HG02938 (cell line): ENCODE data around the gene NR1D1.
"Not testable (repeated sequence)": the region's sequence is repeated elsewhere in the genome, so short reads cannot be mapped to it uniquely, and the experiment has no call there.

Experiments used
- ATAC-seq: cut with Tn5 transposase; IDR thresholded peaks from one replicate; pipeline ENCODE4 v1.9.1; 2021; ENCODE audit warnings: mild to moderate bottlenecking, moderate library complexity; ENCODE audit not compliant: unreplicated experiment

Gene NR1D1

GRCh38 chr17:40100419-40100668, at the start of gene NR1D1:
NR1D1 (minus strand) TSS chr17:40100589; CDS start chr17:40100094, 495 bp downstream.
- ATAC-seq = no peak

- no peak for ATAC-seq
These were observed 48.1 kb upstream of the NR1D1 start for GRCh38 chr17:40148527-40148926.

- ATAC-seq = no peak
These were observed 45.1 kb upstream of the NR1D1 start for GRCh38 chr17:40145476-40145875.

- not testable (repeated sequence) for ATAC-seq
These were observed 42.8 kb upstream of the NR1D1 start for GRCh38 chr17:40143166-40143565.

- peak; percentile 1 for ATAC-seq
These were observed 39.2 kb upstream of the NR1D1 start for GRCh38 chr17:40139566-40140058.

DNA sequence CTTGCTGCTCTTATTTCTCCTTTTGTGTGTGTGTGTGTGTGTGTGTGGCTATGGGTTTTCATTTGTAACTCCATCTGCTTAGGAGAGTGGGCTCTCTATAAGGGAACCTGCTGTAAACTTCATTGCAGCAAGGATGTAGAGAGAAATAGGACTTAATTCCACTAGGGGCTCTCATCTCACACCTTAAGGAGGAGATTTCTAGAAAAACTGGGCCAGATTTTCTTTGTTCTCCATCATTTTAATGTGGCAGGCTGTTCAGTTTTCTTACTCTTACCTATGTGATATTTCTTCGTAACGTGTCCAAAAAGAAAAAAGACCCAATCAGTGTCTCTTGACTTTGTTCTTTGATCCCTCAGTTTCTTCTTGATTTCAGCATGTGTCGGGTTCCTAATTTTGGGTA, 35.4 kb upstream of the NR1D1 start:
- no peak for ATAC-seq

- no peak for ATAC-seq
These were observed 33.8 kb upstream of the NR1D1 start for GRCh38 chr17:40134184-40134583.

DNA sequence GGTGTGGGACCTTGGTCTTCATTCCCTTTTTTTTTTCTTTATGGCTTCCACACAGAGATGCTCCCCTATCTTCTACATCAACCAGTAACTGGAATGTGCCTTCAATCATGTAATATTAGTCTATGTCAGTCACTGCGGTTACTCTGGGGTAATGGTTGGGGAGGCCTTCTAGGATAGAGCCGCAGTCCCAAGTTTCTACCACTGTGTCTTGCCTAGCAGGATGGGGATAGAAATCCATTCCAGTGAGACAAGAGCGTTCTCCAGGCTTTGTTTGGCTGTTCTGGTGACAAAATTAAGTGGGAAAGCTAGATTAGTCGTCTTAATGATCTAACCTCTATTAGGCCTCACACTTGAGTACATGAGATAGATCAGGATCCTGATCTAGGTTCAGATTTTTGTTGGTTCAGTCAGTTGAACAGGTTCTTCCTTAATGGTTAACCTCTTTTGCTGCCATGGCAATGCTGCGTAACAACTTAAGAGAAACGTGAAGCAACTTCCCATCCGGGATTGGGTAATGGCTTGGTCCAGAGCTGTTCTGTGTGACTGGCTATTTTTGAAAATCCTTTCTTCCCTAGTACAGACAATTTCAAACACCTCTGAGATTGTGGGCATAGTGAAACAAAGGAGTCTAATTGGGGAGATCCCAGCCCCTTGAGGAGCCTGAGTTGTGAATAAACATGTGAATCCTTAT, 30.1 kb upstream of the NR1D1 start:
- ATAC-seq = no peak

DNA sequence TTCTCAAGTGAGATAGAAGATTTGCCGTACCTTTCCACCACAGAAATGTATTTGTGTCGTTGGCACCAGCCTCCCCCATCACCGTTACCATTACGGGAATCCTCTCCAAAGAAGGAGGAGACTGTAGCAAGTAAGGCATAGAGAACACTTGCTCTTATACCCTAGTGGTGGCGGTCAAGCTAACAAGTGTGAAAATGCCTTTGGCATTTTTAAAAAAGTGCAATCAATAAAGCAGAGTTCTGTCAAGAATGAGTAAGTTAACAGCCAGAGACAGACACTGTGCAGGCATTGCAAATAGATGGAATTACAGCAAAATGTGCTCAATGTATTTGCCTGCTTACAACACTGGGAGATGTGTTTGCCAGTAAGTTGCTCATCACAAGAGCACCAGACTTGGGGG, 29.1 kb upstream of the NR1D1 start:
- no peak for ATAC-seq

DNA sequence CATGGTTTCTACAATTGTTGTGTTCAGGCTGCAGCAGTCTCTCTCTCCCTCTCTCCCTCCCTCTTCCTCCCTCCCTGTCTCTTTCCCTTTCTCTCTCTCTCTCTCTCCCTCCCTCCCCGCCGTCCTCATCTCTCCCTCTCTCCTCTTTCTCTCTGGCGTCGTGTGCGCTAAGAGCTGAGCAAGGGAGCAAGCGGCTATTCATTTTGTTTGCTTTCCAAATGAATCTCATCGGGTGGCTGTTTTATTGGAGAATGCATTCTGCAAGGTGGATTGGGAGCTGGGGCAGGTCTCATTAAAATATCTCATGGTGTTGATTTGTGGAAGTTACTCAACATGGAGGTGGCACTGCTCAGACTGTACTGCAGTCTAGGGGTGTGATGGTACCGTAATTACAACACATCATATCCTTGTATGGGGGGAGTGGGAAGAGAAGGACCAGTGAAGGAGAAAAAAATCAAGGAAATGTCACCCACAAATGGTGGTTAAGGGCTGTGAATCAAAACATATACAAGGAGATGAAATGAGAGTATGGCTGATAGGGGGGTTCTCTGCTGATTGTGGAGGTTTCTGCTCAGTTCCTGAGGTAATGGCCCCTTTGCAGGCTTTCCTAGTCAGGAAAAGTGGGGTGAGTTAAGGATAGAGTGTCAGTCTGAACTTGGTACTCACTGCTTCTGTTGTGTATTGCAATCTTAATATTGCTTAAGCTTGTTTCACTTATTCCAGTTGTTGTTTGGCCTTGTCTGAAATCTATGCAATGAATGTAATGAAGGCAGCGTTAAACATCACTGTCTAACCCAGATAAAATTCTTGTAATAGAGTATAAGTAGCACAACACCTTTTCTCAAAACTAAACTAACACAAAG, 24.1 kb upstream of the NR1D1 start:
- ATAC-seq = no peak

- no peak for ATAC-seq
These were observed 23.4 kb upstream of the NR1D1 start for GRCh38 chr17:40123811-40124114.

GRCh38 chr17:40122999-40123810, 22.8 kb upstream of the NR1D1 start:
- no peak for ATAC-seq

- peak; percentile 27 for ATAC-seq
These were observed 22.0 kb upstream of the NR1D1 start for GRCh38 chr17:40122136-40122998.

DNA sequence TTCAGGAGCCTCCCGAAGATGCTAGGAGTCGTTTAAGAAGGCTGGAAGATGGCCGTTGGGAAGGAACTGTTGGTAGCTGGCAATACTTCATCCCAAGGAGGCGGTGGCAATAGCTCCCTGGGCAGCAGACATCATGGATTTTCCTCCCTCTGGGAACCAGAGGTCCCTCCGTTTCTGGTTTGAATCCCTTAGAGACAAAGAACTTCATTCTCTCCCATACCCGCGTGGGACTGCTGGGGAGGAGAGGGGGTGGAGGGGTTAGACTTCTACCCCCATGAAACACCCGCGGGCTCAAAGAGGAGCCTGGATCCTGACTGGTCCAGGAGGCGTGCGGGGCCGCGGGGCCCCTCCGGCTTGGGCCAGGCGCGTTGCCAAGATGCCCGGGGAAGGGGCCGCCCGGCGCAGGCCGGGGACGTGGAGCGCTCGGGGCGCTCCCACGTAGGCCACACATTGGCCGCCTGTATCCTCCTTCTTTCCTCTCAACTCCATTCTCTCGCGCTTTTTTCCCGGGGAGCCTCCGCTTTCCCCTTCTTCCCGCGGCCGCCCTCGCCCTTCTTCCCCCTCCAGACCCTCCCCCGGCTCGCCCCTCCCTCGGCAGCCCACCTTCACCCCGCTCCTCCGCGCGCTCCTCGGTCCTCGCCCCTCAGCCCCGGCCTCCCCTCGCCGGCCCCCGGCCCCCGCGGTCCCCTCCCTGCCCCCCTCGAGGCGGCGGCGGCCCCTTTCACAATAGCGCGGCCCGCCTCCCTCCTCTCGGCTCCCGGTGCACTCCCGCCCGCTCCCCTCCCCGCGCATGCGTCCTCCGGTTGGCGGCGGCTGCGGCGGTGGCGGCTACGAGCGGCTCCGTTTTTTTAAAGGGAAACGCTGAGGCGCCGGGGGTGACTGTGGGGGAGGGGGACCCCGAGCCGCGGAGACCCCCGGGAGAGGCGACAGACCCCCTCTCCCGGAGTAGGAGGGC, 21.1 kb upstream of the NR1D1 start, which contains the start of gene MSL1:
Gene MSL1, plus strand, starts transcription at position 791 of the 955 bp plus-strand sequence. CDS start 642 bp downstream, outside the sequence.
- ATAC-seq = peak; percentile 36

- no peak for ATAC-seq
These were observed 14.7 kb upstream of the NR1D1 start for GRCh38 chr17:40115101-40115436.

DNA sequence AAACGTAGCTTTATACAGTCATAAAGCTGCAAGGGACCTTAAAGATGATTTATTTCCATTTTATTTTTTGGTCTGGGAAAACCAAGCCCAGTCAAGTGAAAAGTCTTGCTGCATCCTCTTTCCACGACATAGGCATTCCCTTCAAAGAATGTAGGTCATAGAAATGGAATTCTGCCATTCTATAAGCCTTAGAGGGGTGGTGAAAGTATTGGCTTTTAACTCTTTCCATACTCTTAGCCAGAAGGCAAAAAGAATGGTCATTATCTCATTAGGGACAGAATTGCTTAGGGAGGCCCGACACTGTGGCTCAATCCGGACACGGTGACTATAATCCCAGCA, 13.5 kb upstream of the NR1D1 start:
- no peak for ATAC-seq

- ATAC-seq = peak; percentile 65
These were observed 12.9 kb upstream of the NR1D1 start for GRCh38 chr17:40113110-40113906.

- no peak for ATAC-seq
These were observed 12.3 kb upstream of the NR1D1 start for GRCh38 chr17:40112718-40113109.

DNA sequence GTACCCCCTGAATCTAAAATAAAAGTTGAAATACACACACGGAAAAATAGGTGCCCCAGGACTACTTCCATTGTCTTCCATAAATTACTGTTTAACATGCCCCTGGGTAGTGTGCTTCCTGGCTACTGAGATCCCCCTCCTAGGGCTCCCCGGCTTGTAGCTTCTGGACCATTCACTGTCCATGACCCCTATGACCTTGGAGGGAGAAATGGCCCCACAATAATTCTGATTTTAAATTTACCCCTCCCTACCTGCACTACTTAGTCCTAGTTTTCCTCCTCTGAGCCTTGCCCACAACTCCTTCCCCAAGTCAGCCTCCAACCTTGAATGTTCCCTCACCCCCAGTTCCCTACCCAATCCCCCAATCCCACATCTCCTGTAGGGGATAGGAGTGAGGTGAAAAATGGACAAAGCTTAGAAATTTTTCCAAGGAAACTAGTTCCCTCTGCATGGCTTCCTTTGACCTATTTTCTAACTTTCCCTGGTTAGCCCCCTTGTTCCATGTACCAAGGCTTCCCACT, 11.9 kb upstream of the NR1D1 start:
- no peak for ATAC-seq
